Mesothelial cell of epicardium (in vitro differentiated cells): ENCODE results near the gene ARHGAP22. TPM values are rescaled to one million over a fixed set of nuclear protein-coding genes. Genes with fewer than 3 reads are reported as not detected.

Source experiments
- DNase-seq, 2 experiments: peaks; one replicate each; pipeline ENCODE4 v3.0.0; 2021; ENCODE audit warnings: low spot score in 2 of 2; ENCODE audit not compliant: unreplicated experiment in 2 of 2
- H3K27ac Mint-ChIP-seq: 2 replicates; pipeline ENCODE4 v1.8.0; 2021; ENCODE audit warnings: mixed read lengths
- H3K27me3 Mint-ChIP-seq: 2 replicates; pipeline ENCODE4 v1.8.0; 2021; ENCODE audit warnings: low read depth, mixed read lengths
- H3K36me3 Mint-ChIP-seq: 2 replicates; pipeline ENCODE4 v1.8.0; 2021; ENCODE audit warnings: mixed read lengths
- H3K4me1 Mint-ChIP-seq: 2 replicates; pipeline ENCODE4 v1.8.0; 2021; ENCODE audit warnings: mixed read lengths
- H3K4me3 Mint-ChIP-seq: 2 replicates; pipeline ENCODE4 v1.8.0; 2021; ENCODE audit warnings: mild to moderate bottlenecking, moderate library complexity, mixed read lengths
- H3K9me3 Mint-ChIP-seq: 2 replicates; pipeline ENCODE4 v1.8.0; 2021; ENCODE audit warnings: mixed read lengths
- total RNA-seq: library from RNA; stranded (reverse); gene quantifications from 3 replicates; pipeline ENCODE4 v1.2.1, GENCODE V29; 2021
- TF ChIP-seq, protein P1 (sequence below): fragments of 200-600 bp; sonication (generic); IDR thresholded peaks from one replicate; pipeline ENCODE4 v1.5.0; 2021; ENCODE audit warnings: antibody characterized with exemption; ENCODE audit not compliant: unreplicated experiment

The ARHGAP22 gene
- total RNA-seq, 1 donor from 2014 or later, result 2.9 TPM

- Mint-ChIP-seq H3K27ac (no peak overlapping the region), H3K27me3 (no peaks in the 10 kb centered on the region), H3K9me3 (peaks cover 9% of the 10 kb centered on the region), H3K4me3 (no peak overlapping the region), H3K4me1 (peaks cover 11% of the 10 kb centered on the region), H3K36me3 (peaks cover 24% of the 10 kb centered on the region)
- no peak for DNase-seq
- TF ChIP-seq, protein P1, sequence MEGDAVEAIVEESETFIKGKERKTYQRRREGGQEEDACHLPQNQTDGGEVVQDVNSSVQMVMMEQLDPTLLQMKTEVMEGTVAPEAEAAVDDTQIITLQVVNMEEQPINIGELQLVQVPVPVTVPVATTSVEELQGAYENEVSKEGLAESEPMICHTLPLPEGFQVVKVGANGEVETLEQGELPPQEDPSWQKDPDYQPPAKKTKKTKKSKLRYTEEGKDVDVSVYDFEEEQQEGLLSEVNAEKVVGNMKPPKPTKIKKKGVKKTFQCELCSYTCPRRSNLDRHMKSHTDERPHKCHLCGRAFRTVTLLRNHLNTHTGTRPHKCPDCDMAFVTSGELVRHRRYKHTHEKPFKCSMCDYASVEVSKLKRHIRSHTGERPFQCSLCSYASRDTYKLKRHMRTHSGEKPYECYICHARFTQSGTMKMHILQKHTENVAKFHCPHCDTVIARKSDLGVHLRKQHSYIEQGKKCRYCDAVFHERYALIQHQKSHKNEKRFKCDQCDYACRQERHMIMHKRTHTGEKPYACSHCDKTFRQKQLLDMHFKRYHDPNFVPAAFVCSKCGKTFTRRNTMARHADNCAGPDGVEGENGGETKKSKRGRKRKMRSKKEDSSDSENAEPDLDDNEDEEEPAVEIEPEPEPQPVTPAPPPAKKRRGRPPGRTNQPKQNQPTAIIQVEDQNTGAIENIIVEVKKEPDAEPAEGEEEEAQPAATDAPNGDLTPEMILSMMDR, result no peak
Measured at GRCh38 chr10:48417374-48417773, 187.5 kb downstream of the ARHGAP22 start.

- Mint-ChIP-seq H3K27me3 (no peaks in the 10 kb centered on the region), H3K4me3 (no peak overlapping the region), H3K9me3 (peaks cover 14% of the 10 kb centered on the region), H3K27ac (peak overlapping the region; percentile 34), H3K4me1 (peaks cover 11% of the 10 kb centered on the region), H3K36me3 (peaks cover 30% of the 10 kb centered on the region)
- TF ChIP-seq, protein P1, result no peak
- no peak for DNase-seq
Measured at GRCh38 chr10:48416584-48417232, 188.2 kb downstream of the ARHGAP22 start.

DNA sequence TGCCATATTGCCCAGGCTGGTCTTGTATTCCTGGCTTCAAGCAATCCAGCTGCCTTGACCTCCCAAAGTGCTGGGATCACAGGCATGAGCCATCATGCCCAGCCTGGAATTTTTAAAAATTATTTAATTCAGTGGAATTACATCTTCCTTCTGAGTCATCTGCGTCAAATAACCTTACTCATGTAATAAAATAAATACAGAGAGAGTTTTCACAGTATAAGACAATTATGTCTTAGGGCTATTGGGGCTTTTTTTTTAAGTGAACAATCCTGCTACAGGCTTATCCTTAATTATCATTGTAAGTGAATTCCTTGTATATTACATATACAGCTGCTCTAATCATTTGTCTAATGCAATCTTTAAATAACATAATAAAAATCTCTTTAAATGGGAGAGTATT, 190.1 kb downstream of the ARHGAP22 start:
- DNase-seq, result no peak
- Mint-ChIP-seq H3K4me1 (peaks cover 11% of the 10 kb centered on the region), H3K4me3 (no peak overlapping the region), H3K36me3 (peaks cover 44% of the 10 kb centered on the region), H3K27me3 (no peaks in the 10 kb centered on the region), H3K9me3 (peaks cover 23% of the 10 kb centered on the region), H3K27ac (no peak overlapping the region)
- TF ChIP-seq, protein P1, result no peak

- H3K4me1 Mint-ChIP-seq, result peaks cover 11% of the 10 kb centered on the region
- H3K27me3 Mint-ChIP-seq, result no peaks in the 10 kb centered on the region
- peaks cover 23% of the 10 kb centered on the region for H3K9me3 Mint-ChIP-seq
- peaks cover 45% of the 10 kb centered on the region for H3K36me3 Mint-ChIP-seq
- H3K27ac Mint-ChIP-seq, result no peak overlapping the region
- no peak overlapping the region for H3K4me3 Mint-ChIP-seq
- DNase-seq, result no peak
- TF ChIP-seq, protein P1, result no peak
Measured at GRCh38 chr10:48414160-48414559, 190.7 kb downstream of the ARHGAP22 start.

GRCh38 chr10:48412933-48413332, 191.9 kb downstream of the ARHGAP22 start:
- Mint-ChIP-seq H3K36me3 (peaks cover 45% of the 10 kb centered on the region), H3K4me3 (no peak overlapping the region), H3K4me1 (peaks cover 11% of the 10 kb centered on the region), H3K27me3 (no peaks in the 10 kb centered on the region), H3K9me3 (peaks cover 23% of the 10 kb centered on the region), H3K27ac (no peak overlapping the region)
- TF ChIP-seq, protein P1, result no peak
- DNase-seq, result no peak
